Cerebellar nuclear complex (tissue), 1 donor: ENCODE data around the gene TAF3.

Experiments
- DNase-seq, 2 experiments: peaks; one replicate each; lab custom pipeline; 2025; lab: John Stamatoyannopoulos, UW

TAF3 gene

DNA sequence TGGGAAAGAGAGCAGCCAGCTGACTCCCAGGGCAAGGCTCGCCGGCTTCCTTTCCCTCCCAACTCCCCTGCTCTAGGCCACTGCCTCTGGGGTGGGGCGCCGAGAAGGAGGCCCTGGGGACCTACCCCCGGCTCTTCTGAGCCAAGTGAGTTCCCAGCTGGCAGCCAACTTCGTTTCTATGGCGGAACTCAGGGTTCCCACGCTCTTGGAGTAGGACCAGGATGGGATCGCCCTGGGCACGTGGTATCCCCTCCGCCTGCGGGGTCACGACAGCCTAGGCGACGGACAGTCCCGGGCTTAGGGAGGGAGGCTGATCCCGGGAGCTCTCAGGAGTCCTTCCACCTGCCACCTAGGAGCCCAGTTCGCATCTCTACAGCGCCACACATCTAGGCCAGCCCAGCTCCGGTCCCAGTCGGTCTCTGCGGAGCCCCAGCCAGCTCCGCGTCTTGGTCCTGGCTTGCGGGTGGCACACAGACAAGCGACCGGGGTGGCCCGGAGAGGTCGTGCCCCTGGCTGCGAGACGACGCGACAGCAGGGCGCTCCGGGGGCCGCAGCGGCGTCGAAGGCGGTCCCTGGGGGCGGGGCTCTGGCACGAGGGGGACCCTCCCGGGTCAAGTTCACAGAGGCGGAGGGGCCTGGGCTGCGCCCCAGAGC lies 215.6 kb downstream of the TAF3 start:
- no peak for DNase-seq

DNA sequence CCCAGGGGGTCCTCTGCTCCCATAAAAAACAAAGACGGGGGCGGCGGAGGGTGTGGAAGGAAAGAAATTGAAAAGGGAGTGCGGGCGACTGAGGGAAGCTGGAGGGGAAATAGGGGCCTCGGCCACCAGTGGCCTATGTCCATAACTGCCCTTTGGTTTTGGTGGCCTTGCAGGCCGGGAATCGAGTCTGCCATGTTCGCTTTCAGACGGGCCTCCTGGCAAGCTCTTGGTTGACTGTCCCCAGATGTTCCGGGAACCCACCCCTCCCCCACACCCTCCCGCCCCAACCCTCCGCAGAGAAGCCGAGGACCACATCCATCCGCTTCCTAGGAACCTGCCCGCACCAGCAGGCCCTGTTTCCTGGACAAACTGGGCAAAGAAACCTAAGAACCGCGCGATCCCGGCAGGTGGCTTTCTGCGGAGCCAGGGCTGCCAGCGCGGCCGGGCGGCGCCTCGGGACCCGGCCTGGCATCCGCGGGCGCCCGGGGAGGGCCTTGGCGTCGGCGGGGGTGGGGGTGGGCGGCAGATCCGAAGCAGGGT lies 216.2 kb downstream of the TAF3 start:
- no peak for DNase-seq

DNA sequence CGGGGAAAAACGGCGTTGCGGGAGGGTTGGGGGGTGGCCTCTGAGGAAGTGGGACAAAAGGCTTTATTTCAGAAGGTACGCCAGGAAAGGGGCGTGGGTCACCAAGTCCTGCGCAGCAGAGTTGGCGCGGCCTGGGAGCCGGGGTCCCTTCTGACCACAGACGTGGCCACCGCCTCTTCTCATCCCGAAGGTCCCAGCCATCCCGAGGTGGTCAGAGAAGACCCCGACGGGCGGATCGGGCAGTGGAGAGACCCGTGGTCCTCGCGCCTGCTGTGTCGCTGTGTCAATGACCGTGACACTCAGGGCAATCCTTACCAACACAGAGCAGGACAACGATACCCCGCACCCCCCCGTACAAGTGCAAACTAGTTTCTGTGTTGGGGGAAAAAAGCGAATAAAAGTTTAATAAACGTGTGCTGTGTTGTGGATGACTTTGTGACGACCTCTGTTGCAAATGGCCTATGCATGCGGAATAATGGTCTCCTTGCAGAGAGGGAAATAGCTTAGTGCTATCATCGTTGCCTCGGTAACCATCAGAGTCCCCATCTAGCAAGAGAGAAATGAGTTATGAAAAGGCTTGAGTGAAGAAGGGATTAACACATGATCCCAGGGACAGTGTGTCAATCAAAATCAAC lies 216.8 kb downstream of the TAF3 start:
- DNase-seq = no peak

DNA sequence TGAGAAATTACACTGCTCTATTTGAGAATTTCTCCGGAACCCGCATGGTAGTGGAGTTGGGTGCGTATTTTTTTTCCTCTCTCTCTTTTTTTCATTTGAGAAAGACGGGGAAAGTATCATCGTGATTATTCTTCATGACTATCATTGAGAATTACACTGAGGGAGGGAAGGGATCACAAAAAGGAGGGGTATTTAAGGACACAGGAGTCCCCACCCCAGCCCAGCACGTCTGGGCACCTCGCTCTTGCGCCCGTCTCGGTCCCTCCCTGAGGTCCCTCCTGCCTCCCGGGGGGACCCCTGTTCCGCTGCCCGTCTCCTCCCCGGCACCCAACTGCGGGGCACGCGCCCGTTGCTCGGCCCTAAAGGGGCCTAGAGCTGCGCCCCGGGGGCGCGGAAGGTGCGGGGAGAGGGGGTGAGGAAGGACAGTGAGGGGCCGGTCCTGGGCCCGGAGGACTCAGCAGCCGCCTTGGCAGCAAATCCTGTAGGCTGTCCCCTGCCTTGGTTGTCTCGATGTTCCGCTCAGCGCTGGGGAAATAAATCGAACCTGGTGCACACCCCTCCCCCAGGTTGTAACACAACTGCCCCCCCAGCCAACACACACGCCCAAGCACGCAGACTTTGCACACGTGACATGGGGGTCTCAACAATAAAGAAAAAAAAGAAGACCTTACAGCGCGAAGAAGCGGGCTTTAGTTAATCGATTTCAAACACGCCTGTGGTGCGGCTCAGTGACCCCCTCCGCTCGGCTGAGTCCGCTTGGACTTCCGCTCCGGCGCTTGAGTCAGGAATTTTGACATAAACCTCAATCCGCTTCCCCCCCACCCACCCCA lies 217.6 kb downstream of the TAF3 start:
- no peak for DNase-seq

DNA sequence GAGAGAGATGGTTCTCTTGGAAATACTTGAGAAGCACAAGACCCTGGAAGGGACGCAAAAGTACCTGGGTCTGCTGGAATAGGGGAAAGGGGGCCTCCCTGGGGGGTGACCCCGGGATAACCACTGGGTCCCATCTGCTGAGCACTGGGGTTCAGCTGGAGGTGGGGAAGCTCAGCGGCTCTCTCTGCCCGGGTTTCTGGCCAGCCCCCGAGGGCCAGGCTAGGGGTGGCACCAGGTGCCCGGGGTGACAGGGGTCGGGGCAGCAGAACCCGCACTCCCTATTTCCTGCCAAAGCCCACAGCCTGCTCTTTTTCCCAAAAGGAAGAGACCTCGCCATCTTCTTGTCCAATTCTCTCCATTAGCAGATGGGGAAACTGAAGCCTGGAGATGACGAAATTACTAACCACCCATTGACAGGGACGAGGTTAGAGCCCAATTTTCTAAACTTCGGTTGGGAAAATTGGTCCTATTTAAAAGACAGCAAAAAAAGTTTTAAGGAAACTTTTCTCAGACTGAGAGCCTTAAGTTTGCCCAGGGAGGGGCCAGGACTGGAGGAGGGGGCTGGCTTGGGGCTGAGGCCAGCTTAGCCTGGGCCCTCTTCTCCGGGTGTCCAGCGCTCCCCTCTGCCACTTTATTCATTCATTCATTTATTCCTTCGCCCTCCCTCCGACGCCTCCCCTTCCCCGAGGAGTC lies 218.3 kb downstream of the TAF3 start:
- DNase-seq = no peak

DNA sequence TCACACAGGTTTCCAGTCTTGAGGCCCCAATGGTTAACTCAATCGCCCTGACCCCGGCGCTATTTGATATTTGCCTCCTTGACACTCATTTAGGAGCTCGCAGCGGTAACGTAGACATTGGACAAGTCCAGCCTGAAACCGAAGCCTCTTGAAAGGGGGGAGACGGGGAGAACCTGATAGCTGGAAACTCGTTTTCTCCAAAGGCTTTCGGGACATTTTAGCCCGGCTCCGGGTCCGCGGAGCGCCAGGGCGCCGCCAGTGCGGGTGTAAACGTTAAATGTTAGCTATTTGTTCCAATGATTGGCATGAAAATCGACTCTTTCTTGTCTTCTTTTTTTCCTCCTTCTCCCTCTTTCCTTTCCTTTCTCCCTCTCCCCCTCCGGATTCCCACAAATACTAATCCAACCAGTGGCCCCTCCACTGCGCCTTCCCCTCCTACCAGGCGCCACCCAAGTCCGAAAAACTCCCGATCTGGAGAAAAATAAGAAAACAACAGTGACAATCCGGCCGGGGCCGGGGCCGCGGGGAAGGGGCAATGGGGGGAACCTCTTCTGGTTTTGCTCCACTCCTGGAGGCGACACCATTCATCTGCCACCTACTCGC lies 219.0 kb downstream of the TAF3 start:
- DNase-seq = no peak

GRCh38 chr10:8037941-8038894 lies 219.9 kb downstream of the TAF3 start:
- no peak for DNase-seq

DNA sequence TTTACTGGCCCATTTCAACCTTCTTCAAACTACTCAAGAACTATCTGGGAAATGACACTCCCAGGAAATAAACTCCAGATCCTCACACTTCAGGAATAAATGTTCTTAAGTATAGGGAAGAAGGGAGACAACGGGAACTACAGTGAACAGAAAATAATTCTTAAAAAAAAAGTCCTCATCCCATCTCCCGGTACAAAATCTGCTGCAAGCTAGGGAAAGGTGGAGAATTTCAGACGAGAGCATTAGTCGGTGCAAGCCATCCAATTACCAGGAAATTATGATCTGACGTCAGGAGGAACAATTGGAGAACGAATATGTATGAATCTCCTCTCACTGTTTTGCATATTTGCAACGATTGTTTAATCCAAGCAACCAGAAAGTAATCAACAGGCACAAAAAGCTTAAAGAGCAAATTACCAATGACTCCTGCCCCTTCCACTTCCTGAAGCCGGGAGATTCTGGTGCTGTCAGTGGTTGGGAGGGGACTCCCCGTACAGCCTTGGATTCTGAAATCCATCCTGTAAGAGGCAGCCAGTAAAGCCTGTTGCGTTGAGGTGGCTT lies 221.1 kb downstream of the TAF3 start:
- DNase-seq = no peak

GRCh38 chr10:8040651-8041050 lies 222.3 kb downstream of the TAF3 start:
- no peak for DNase-seq

DNA sequence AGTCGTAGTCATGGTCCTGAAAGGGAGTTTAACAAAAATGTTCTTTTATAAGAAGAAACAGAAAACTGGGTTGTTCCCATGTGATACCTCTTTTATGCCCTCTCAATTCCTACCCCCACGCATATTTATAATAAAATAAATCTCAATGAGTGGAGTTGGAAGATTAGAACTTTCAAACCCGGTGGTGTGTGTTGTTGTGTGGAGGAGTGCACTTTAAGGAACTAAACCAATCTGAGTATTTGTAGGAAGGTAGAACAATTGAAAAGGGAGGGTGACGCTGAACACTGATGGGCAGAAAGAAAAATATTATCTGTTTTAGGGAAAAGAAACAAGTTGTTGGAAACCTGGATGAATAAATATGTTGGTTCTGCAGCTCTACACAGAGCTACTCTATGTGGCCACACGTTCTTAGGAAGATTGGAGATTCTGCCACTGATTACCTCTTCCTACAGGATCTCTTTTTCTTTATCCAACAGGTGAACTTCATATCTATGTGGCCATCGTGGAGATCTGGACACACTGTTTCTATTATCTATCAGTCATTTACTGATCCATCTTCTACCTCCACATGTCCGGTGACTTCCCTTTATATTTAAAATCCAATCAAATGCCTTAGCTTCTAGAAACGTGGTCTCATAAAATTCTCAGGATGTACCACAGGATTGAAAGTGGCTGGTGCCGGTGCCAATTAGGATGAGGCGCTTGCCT lies 223.1 kb downstream of the TAF3 start:
- no peak for DNase-seq

GRCh38 chr10:8041992-8042720 lies 223.9 kb downstream of the TAF3 start:
- no peak for DNase-seq

GRCh38 chr10:8042721-8043568 lies 224.6 kb downstream of the TAF3 start:
- DNase-seq = no peak

DNA sequence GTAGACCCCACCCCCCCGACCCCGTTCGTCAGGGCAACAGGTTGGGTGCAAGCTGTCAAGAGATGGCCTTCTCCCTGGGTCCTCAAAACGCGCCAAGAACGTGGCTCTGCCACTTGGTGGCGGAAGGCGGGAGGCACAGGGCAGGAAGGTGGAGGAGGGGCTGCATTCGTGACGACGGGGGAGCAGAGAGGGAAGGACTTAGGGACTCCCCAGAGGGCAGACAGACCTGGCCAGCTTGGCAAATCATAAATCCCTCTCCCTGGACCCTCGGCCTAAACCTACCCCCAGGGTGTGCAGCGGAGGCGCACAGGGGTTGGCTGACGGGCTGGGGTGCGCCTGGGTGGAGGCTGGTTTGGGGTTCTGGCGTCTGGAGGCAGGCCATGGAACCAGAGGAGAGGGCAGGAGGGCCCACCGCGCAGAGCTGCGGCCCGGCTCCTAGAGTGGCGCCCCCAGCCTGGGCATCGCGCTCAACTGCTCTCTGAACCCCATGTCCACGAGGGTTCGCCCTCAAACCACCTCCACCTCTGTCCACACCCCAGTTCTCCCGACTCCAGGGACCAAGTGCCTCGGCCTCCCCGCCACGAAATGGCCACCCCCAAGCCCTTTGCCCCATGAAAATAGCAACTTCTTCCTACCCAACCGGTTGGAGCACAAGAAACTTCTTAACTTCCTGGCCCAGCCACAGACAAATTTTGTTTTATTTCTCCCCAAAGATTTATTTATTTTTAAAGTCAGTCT lies 225.4 kb downstream of the TAF3 start:
- no peak for DNase-seq

DNA sequence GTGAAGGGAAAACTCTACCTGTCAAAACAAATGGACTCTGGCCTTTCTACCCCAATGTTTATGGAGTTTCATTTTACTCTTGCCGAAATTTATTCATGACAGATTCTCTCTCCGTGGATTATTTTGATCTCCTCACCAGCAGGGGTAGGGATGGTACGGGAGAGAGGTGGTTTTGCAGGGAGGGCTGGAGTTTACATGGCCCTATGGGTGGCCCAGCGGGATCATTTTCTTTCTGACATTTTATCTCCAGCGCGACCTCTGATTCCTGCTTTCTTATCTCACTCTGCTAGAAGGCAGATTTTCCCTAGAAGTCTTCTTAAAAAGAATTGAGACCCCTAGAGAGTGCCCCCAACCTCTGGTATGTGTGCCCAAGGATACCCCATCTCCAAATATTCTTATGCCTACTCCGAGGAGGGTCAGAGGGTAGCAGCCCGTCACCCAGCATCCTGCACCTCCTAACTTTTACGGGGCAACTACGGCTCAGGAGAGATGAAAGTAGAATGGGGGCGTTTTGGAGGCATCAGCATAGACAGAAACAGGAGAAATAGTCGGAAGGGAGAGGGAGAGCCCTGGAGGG lies 226.1 kb downstream of the TAF3 start:
- DNase-seq = no peak

DNA sequence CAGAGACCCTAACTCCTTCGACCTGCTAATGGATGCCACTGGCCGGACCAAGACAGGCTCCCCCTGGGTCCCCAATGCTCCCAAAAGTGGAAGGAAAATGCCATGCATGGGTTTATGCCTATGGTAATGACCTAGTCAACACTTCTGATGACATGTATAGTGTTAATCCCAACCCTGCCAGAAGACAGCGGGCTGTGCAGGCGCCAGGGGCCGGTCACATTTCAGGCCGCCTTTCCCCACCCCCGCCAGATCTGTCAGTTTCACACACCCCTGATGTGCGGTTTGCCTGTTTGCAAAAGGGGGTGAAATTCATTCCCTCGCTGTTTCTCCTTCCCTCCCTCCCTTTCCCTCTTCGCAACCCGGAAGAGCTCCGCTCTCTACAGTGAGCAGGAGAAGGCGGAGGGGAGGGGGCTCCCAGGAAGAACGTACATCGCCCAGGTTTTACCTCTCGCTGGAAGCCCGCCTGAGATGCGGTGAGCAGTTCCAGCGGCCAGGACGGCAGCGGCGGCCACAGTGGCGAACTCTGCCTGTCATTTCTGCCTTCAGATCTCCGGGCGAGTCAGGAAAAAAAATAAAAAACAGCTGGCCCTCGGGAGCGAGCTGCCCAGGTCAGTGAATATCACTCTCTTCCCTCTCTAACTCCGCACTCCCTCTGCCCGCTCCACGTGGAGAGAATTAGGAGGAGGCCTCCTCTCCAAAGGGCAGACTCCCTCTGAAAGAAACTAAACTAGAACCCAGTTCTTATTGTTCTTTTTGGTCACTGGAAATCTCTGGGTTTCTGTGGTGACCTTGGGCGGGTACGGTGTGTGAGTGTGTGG lies 226.8 kb downstream of the TAF3 start:
- no peak for DNase-seq
